ENCODE measurements around the gene IER5L. TPM values are rescaled to one million over a fixed set of nuclear protein-coding genes. Genes with fewer than 3 reads are reported as not detected.
"Not testable (repeated sequence)": the region's sequence is repeated elsewhere in the genome, so short reads cannot be mapped to it uniquely, and the experiment has no call there.

IER5L gene
- total RNA-seq, 1 donor from 2014 or later, result 3.4 TPM

DNA sequence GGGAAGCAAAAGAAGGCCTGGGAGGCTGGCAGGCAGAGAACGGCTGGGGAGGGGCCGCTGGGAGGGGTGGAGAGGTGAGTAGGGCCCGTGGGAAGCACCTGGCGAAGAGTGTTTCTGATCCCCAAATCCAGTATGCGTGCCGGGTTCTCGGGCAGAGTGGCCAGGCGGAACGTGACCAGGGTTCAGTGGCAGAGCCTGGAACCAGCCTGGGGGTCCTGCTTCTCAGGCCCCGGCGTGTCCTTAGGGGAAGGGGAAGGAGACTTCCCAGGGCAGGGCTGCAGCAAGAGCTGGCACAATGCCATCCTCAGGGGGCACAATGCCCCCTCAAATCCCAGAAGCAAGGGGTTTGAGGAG, 25.5 kb upstream of the IER5L start:
- intact Hi-C loops (cut with micrococcal nuclease), result loop anchor here (2.0 to 5.0 kb wide), 4 partner anchors 34 to 1806 kb away; partner anchors contain the start of genes SH3GLB2 and SLC2A8

DNA sequence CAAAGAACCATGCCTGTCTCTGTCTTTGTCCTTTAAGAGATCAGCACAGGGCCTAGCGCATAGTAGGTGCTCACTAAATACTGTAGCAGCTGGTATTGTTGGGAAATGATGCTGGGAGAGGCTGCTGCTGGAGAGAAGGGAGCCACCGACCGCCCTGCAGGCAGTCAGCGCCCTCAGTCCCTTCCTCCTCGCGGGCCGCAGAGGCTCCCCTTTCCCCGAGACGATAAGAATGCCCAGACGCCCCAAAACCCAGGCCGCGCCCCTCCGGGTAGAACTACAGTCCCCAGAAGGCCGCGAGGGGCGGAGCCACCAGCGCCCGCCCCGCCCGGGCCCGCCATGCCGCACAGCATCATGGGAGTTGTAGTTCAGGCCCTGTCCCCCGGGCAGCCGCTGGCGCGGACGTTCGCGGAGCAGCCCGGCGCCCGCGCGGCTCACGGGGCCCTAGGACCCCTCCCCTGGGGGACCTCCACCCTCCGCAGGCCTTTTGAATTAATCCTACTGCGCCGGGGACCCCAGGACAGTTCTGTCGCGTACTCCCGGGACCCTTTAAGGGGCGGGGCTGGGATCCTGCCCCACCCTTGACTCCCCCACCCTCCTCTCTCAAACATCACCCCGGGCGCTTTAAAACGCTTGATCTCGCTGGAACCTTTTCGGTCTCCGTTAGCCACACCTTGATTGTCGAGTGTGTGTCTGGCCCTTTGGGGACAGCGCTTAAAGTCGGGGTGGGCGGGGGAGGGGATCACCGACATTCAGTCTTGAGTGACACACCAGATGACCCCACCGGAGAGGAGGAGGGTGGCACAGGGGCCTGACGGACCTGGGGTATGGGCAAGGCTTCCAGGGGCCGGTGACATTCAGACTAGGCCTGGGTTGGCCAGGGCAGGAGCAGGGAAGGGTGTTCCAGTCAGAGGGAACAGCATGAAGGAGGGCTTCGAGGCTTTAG, 24.8 kb upstream of the IER5L start:
- intact Hi-C loops (cut with micrococcal nuclease), result loop anchor here (1.0 to 5.0 kb wide), 9 partner anchors 25 to 1806 kb away; partner anchors contain the start of genes IER5L, SH3GLB2 and SLC2A8

DNA sequence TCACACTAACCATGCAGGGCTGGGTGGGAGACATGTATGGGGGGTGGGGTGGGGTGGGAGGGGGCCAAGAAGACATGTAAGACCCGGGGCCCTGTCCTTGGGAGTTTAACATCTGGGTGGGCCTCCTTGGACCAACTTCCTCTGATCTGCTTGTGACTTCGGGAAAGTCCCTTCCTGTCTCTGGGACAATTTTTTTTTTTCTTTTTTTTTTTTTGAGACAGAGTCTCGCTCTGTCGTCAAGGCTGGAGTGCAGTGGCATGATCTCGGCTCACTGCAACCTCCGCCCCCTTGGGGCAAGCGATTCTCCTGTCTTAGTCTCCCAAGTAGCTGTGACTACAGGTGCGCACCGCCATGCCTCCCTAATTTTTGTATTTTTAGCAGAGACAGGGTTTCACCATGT, 23.8 kb upstream of the IER5L start:
- intact Hi-C loops (cut with micrococcal nuclease), result loop anchor here (1.0 to 5.0 kb wide), 9 partner anchors 24 to 1805 kb away; partner anchors contain the start of genes IER5L, SH3GLB2 and SLC2A8

DNA sequence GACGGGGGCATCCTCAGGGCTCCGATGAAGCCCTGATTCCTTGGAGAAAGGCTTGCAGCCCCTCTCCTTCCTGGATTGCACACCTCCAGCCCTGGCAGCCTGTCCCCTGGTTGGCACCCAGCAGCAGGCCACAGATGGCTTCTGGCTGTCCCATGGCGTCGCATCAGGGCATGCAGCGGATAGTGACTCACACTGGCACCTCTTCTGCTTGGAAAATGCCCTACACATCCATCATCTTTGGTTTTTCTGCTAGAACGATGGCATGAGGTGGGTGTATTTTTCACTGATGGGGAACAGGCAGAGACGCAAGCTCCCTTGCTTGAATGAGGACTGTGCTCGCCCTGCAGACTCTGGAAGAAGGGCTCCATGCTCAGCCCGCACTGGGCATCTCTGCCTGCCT, 23.2 kb upstream of the IER5L start:
- intact Hi-C loops (cut with micrococcal nuclease), result loop anchor here (5.0 kb wide), 2 partner anchors 36 to 1804 kb away; partner anchors contain the start of gene SLC2A8

DNA sequence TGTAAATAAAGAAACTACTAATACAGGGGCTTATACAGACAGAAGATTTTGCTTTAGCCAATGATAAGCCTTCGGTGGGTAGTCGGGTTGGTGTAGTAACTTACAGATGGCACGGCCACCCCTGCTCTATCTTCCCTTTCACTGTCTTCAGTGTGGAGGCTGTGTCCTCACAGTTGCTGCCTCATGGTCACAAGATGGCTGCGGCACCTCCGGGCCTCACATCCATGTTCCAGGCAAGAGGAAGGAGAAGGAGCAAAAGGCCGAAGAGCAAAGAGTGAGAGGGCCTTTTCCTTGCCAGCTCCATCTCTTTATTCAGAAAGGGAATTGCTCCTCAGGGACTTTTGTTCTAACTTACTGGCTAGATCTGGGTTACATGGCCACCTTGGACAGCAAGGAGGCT, 22.2 kb upstream of the IER5L start:
- intact Hi-C loops (cut with micrococcal nuclease), result loop anchor here (5.0 kb wide), 2 partner anchors 37 to 1803 kb away; partner anchors contain the start of gene SLC2A8

DNA sequence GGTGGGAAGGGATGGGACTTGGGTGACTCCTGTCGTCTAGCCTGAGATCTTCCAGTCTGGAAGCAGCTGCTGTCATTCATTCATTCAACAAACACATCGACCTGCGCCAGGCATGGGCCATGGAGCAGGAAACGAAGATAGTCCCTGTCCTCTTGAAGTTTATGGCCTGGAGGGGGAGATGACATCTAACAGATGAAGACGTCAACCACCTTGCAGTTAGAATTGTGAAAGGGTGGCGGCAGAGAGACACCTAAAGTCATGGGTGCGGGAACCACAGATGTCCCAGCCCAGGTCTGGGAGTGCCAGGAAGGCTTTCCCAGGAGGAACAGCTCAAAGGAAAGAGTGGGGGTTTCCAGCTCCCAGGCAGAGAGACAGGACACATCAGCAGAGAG, 21.0 kb upstream of the IER5L start:
- intact Hi-C loops (cut with micrococcal nuclease), result no loop called here

DNA sequence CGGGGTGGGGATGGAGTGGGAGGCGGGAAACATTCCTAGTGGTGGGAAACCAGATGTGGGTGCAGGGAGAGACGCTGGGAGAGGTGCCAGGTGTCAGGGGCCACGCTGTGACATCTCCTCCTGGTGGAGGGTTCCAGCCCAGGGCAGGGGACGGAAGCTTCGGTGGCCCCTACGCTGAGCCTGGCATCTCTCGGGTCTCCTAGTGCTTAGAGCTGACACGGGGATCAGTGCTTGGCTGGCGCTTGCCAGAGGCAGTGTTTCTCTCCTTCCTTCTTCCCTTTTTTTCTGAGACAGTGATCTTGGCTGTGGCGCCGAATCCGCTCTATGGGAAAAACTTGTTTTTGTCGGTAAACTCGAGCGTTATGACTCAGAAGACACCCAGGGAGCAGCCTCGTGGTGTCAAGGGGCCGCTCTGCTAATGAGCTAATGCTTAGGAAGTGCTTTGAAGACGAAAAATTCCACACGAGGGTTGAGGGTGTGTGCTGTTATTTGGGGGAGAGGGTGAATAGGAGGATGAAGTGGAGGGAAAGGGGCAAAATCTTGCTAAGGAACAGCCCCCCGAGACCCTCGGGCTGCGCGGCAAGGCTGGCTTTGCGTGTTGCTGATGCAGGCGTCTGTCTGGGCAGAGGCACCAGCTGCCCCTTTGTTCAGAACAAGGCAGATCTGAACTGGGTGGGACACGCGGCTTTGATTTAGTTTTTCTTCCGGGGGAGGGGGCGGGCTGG, 20.4 kb upstream of the IER5L start:
- intact Hi-C loops (cut with micrococcal nuclease), result no loop called here

DNA sequence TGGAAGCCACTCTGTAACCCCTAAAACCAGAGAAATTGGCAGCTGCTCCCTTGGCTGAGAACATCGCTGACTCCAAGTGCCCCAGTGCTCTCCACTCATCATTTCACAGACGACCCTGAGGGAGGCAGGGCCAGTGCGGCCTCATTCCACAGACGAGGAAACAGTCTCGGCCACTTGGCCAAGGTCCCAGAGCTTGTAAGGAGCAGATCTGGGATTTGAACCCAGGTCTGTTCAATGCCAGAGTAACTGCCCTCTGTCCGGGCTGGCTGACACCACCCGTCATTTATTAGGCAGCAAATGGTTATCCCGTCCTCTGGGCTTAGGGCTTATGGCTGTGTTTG, 19.9 kb upstream of the IER5L start:
- intact Hi-C loops (cut with micrococcal nuclease), result no loop called here

DNA sequence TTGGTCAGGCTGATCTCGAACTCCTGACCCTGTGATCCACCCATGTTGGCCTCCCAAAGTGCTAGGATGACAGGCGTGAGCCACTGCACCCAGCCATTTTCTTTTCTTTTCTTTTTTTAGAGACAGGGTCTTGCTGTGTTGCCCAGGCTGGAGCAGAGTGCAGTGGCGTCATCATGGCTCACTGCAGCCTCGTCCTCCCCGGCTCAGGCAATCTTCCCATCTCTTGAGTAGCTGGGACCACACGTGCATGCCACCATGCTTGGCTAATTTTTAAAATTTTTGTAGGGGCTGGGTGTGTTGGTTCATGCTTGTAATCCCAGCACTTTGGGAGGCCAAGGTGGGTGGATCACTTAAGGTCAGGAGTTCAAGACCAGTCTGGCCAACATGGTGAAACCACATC, 19.0 kb upstream of the IER5L start:
- intact Hi-C loops (cut with micrococcal nuclease), result not testable (repeated sequence)

DNA sequence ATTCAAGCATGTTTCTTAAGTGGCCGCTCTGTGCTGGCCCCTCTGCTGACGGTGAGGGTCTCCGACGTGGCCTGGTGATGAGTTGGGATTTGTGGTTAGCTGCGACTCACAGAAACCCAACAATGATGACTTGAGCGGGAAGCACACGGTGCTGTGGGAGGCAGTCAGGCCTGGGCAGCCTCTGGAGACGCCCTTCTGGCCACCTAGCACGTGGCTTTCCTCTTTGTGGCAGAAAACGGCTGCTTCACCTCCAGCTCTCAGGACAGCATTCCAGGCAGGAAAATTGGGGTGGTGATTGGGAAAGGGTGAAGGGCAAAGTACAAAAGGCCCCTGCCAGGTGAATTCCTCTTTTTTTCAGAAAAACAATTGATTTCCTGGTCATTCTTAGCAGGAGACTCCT, 17.5 kb upstream of the IER5L start:
- intact Hi-C loops (cut with micrococcal nuclease), result no loop called here

DNA sequence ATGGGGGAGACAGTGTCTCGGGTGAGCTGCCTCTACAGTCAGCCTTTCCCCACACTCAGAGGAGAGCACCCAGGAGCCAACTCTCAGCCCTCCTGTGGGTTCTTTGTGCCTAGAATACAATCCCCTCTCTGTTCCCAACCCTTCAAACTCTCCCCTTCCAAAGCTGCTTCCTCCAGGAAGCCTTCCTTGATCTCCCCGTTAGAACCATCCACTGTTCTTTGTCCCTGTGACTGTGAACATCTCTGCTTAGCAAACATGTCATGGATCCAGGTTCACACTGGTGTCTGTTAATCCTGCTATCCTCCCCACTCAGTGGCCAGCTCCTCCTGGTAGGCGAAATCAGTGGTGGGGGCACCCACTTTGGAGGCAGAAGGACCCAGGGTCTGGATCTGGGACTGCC, 16.2 kb upstream of the IER5L start:
- intact Hi-C loops (cut with micrococcal nuclease), result no loop called here

DNA sequence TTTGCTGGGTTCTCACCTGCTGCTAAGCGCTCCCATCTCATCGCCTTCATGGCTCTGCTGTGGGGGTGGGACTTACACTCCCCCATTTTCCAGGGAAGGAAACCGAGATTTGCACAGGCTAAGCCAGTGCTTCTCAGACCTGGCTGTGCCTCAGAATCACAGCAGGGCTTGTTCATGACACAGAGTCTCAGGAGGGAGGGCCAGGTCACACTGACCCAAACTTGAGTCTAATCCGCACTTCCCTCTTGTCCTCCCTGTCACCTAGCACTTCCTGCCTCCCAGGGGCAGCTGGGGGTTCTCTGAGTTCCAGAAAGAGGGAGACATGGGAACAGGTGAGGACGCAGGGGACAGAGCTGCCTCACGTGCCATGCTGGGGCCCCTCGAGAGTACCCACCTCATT, 15.6 kb upstream of the IER5L start:
- intact Hi-C loops (cut with micrococcal nuclease), result no loop called here

DNA sequence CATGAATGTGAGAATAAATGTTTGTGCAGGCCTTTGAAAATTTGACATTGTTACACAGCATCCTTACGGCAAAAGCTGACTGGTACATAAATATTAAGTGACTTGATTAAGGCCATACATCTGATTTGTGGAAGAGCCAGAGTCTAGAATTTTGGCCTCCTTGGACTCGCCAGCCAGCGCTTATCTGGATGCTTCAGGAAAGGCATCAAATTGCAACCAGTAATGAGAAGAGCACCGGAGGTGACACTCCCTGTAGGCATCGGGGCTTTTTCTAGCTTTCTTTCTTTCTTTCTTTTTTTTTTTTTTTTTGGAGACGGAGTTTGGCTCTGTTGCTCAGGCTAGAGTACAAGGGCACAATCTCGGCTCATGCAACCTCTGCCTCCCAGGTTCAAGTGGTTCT, 13.2 kb upstream of the IER5L start:
- intact Hi-C loops (cut with micrococcal nuclease), result no loop called here

DNA sequence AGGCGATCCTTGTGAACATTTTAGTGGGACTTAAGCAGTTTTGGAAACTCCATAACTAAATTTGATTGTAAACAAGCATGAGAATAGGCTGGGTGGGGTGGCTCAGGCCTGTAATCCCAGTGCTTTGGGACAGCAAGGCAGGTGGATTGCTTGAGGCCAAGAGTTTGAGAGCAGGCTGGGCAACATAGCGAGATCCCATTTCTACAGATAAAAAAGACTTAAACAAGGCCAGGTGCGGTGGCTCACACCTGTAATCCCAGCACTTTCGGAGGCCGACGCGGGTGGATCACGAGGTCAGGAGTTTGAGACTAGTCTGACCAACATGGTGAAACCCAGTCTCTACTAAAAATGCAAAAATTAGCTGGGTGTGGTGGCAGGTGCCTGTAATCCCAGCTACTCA, 11.9 kb upstream of the IER5L start:
- intact Hi-C loops (cut with micrococcal nuclease), result not testable (repeated sequence)

DNA sequence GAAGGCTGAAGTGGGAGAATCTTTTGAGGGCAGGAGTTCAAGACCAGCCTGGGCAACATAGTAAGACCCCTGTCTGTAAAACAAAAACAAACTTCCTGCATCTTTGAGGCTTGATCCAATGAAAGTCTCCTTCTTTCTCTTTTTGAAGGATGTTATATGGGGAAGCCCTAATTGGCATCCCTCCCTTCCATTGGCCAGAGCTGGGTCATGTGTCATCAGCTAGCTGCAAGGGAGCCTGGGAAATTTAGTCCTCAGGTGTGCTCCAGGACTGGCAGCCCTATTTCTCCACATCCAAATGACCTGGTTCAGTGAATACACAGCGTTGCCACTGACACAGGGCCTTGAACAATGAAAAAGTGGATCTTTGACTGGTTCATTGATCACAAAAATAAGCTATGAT, 9.0 kb upstream of the IER5L start:
- intact Hi-C loops (cut with micrococcal nuclease), result no loop called here

DNA sequence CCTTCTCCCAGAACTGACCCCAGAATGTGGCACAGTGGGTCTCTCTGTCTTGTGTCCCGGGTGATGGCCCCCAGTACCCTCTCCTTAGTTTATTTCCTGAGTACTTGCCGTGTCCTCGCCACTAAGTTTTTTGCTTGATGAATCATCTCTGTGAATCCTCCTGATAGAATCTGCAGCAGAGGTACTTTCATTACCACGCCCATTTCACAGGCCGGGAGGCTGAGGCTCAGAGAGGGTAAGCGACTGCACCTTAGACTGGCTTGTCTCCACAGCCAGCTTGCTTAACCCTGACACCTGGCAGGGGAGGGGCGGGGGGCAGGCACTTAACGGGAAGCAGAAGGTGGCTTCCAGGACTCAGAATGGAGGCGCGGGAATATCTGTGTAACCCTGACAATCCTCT, 7.9 kb upstream of the IER5L start:
- intact Hi-C loops (cut with micrococcal nuclease), result no loop called here

DNA sequence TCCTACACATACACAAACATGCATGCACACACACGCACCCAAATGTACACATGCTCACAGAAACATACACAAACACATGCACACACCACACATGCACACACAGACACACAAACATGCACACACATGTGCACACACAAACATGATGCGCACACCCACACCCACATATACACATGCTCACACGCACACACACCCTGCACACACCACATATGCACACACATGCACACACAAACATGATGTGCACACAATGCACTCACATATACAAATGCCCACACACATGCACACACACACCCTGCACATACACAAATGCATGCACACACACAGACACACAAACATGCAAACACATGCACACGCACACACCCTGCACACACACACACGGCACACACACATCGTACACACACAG, 7.3 kb upstream of the IER5L start:
- intact Hi-C loops (cut with micrococcal nuclease), result no loop called here

DNA sequence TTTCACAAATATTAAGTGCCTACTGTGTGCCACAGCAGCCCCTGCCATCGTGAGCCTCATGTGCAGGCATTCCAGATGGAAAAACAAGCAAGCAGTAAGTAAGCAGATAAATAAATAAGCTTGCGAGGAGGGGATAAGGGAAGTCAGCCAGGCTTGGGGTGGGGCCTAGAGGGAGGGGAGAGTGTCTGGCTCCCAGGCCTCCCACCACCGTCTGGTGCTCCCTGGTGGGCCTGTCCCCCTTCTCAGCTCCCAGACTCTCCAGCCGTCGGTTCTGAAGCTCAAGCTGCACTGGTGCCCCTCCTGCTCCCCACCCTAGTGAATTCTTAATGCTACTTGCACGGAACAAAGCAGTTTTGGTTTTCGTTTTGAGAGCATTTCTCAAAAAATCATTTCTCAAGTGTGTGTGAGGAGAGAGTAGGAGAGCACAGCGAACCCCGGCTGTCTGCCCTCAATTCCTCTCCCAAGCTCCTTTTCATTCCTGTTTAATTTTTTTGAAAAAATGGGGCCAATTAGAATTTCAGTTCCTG, 6.6 kb upstream of the IER5L start:
- intact Hi-C loops (cut with micrococcal nuclease), result no loop called here

DNA sequence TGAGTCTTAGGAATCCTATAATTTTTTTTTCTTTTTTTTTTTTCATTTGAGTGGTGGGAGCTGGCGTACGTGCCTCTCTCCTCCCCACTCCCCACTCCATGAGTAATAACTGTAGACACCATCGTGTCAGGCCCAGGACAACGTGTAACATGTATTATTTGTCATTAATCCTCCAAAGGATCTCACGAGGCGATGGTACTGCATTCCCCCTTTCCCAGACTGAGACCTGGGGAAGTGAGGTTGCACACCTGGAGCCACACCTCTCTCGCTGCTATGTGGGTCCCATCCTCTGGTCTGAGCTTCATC, 6.1 kb upstream of the IER5L start:
- intact Hi-C loops (cut with micrococcal nuclease), result no loop called here

DNA sequence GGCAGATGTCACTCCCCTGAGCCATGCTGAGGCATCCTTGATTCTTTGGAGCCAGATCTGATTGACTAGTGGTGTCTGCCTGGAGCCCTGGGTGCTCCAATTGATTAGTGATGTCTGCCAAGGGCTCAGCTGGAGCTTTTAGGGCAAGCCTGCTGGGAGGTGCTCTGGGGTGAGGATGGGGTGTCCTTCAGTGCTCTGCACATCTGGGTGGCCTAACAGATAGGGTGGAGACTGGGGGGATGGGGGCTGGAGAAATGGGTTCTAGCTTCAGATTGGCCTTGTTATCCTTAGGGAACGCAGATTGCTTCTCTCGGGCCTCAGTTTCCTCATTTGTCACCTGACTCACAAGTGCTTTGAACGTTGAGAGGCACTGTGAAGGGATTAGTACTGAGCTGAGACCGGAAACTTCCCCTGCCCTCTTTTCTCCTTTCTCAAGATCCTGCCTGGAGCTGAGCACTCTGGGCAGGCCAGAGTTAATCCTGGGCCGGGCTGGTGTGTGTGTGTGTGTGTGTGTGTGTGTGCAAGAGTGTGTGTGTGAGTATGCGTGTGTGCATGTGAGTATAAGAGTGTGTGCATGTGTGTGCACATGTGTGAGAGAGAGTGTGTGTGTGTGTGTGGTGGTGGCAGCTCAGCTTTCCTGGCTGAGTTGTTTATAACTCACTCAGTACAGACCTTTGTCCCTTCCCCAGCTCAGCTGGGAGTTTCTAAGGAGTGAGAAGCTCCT, 5.6 kb upstream of the IER5L start:
- intact Hi-C loops (cut with micrococcal nuclease), result no loop called here

DNA sequence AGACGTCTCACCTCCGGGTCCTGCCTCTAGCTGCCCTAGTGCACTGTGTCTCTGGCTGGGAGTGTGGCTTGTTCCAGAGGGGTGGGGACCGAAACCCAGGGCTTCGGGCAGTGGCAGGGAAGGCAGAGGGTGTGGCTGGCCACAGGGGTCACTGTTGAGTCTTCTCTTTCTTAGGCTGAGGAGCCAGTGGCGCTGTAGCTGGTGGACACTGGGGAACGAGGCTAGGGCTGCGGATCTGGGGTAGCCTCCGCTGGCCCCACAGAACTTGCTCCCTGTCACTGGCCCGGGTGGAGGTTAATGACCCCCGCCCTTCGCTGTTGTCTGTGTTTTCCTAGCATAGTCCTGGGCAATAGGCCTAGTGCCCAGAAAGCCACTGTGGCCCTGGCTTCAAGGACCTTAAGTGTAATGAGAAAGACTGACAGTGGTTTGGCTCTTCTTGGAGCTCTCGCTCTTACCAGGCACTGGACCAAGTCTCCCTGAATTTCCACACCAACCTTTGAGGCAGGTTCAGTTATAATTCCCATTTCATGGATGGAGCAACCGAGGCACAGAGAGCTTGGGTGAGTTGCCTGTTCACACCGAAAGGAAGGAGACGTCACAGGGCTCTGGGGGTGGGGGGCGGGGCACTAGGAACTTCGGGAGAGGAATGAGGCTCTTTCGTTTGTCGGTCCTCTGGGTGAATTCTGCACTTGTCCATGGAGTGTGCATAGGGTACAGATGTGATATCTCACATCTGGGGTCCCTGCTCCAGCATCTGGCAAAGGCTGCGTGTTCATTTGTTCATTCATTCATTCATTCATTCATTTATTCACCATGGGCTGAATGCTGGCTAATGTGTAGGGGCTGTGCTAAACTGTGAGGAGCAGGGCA, 4.8 kb upstream of the IER5L start:
- intact Hi-C loops (cut with micrococcal nuclease), result no loop called here
